Measurements from ENCODE around the gene HMCN2. TPM values are rescaled to one million over a fixed set of nuclear protein-coding genes. Genes with fewer than 3 reads are reported as not detected.

The HMCN2 gene
- total and polyA plus RNA-seq, 2 experiments from 2014 or later: 0.27 to 0.36 TPM

GRCh38 chr9:130222833-130223232, 42.7 kb upstream of the HMCN2 start:
- peaks cover 9% of the 10 kb centered on the region for H3K36me3 ChIP-seq
- DNase-seq (ENCODE audit: low read depth in 1 of 2, low spot score in 1 of 2): no peak
- peaks cover 11% of the 10 kb centered on the region for H3K4me1 ChIP-seq (ENCODE audit: low read depth)
- H3K9me3 ChIP-seq (ENCODE audit: low read depth): no peaks in the 10 kb centered on the region
- H3K4me3 ChIP-seq: no peak overlapping the region
- H3K27ac ChIP-seq: no peak overlapping the region
- TF ChIP-seq CTCF (IDR thresholded peaks at IDR 0.05; ENCODE audit: low read depth, low read length): no peak
- no peaks in the 10 kb centered on the region for H3K27me3 ChIP-seq

GRCh38 chr9:130225071-130225470, 40.5 kb upstream of the HMCN2 start:
- Histone ChIP-seq H3K4me3 (no peak overlapping the region), H3K4me1 (ENCODE audit: low read depth) (peaks cover 10% of the 10 kb centered on the region), H3K27ac (no peak overlapping the region), H3K36me3 (peaks cover 14% of the 10 kb centered on the region), H3K9me3 (ENCODE audit: low read depth) (no peaks in the 10 kb centered on the region), H3K27me3 (no peaks in the 10 kb centered on the region)
- TF ChIP-seq CTCF (IDR thresholded peaks at IDR 0.05; ENCODE audit: low read depth, low read length): no peak
- DNase-seq (ENCODE audit: low read depth in 1 of 2, low spot score in 1 of 2): no peak

GRCh38 chr9:130225586-130225985, 40.0 kb upstream of the HMCN2 start:
- no peak for DNase-seq (ENCODE audit: low read depth in 1 of 2, low spot score in 1 of 2)
- Histone ChIP-seq H3K9me3 (ENCODE audit: low read depth) (no peaks in the 10 kb centered on the region), H3K27ac (no peak overlapping the region), H3K36me3 (peaks cover 15% of the 10 kb centered on the region), H3K27me3 (no peaks in the 10 kb centered on the region), H3K4me3 (no peak overlapping the region), H3K4me1 (ENCODE audit: low read depth) (peaks cover 5% of the 10 kb centered on the region)
- TF ChIP-seq CTCF (IDR thresholded peaks at IDR 0.05; ENCODE audit: low read depth, low read length): no peak

GRCh38 chr9:130226112-130226511, 39.4 kb upstream of the HMCN2 start:
- no peak for TF ChIP-seq CTCF (IDR thresholded peaks at IDR 0.05; ENCODE audit: low read depth, low read length)
- no peak for DNase-seq (ENCODE audit: low read depth in 1 of 2, low spot score in 1 of 2)

GRCh38 chr9:130227833-130228232, 37.7 kb upstream of the HMCN2 start:
- TF ChIP-seq CTCF (IDR thresholded peaks at IDR 0.05; ENCODE audit: low read depth, low read length): no peak
- H3K36me3 ChIP-seq: peaks cover 15% of the 10 kb centered on the region
- no peak overlapping the region for H3K27ac ChIP-seq
- H3K4me3 ChIP-seq: no peak overlapping the region
- H3K9me3 ChIP-seq (ENCODE audit: low read depth): no peaks in the 10 kb centered on the region
- no peaks in the 10 kb centered on the region for H3K27me3 ChIP-seq
- H3K4me1 ChIP-seq (ENCODE audit: low read depth): no peaks in the 10 kb centered on the region
- no peak for DNase-seq (ENCODE audit: low read depth in 1 of 2, low spot score in 1 of 2)

More at GRCh38 chr9:130226112-130226511, 39.4 kb upstream of the HMCN2 start:
- no peaks in the 10 kb centered on the region for H3K9me3 ChIP-seq (ENCODE audit: low read depth)
- H3K27me3 ChIP-seq: no peaks in the 10 kb centered on the region
- H3K27ac ChIP-seq: no peak overlapping the region
- H3K36me3 ChIP-seq: peaks cover 15% of the 10 kb centered on the region
- no peaks in the 10 kb centered on the region for H3K4me1 ChIP-seq (ENCODE audit: low read depth)
- H3K4me3 ChIP-seq: no peak overlapping the region

- Histone ChIP-seq H3K4me3 (no peak overlapping the region), H3K27ac (no peak overlapping the region), H3K4me1 (ENCODE audit: low read depth) (no peaks in the 10 kb centered on the region), H3K36me3 (peaks cover 15% of the 10 kb centered on the region), H3K27me3 (no peaks in the 10 kb centered on the region), H3K9me3 (ENCODE audit: low read depth) (no peaks in the 10 kb centered on the region)
- no peak for TF ChIP-seq CTCF (IDR thresholded peaks at IDR 0.05; ENCODE audit: low read depth, low read length)
- no peak for DNase-seq (ENCODE audit: low read depth in 1 of 2, low spot score in 1 of 2)
These were observed 35.8 kb upstream of the HMCN2 start for GRCh38 chr9:130229759-130230158.
